ENCODE results near the gene PITRM1.

The PITRM1 gene

DNA sequence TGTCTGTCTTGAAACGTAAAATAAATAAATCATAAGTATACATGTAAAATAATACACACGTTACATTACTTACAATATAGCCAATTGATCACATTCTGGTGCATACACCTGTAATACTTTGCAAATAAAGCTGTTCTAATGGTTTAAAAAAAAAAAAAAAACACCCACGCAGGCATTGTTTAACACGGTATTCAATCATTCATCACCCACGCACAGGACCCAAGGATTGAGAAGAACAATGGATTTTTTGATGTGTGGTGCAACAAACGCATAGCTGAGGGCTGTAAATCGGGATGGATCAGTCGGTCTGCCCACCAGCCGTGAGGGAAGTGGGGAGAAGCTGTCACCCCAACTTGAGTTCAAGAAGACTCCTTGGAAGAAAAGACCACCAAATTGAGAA is 8.7 kb downstream of the PITRM1 start:
- DNase-seq = no peak

DNA sequence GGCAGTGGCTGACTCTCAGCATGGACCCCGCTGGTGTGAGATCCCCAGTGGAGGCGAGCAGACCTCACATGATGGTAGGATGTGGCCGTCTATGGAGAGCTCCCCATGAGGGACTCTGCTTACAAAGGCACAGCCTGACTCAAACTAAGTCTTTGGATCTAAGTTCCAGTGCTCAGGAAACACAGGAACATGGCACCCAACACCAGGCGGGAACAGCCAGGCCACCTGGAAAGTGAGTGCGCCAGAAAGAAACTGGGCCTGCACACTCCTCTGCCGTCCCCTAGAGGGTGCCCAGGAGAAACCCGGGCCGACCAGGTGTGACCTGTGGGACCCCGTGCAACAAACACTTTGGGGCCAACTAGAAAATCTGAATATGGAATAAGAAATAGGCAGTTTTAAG is 10.0 kb downstream of the PITRM1 start:
- no peak for DNase-seq

GRCh38 chr10:3159152-3159551 is 13.4 kb downstream of the PITRM1 start:
- DNase-seq = no peak

- DNase-seq = no peak
Observed at GRCh38 chr10:3154666-3155065, 17.9 kb downstream of the PITRM1 start.

DNA sequence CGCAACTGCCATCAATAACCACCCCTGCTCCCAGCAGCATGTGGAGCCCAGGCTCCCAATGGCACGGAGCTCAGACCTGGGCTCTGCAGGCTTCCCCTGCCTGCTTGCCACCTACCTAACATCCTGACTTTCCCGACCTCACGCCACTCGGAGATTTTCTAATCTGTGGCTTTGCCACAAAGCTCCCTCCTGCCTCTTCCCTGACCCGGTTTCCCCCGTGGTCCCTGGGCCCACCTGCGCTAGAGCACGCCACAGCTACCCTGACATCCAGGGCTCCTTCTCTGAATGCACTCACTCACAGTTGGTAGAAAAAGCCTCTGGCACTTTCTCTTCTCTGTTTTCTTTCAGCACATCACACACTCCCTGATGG is 20.0 kb downstream of the PITRM1 start:
- DNase-seq = no peak

- DNase-seq = no peak
Observed at GRCh38 chr10:3151889-3152565, 20.6 kb downstream of the PITRM1 start.

DNA sequence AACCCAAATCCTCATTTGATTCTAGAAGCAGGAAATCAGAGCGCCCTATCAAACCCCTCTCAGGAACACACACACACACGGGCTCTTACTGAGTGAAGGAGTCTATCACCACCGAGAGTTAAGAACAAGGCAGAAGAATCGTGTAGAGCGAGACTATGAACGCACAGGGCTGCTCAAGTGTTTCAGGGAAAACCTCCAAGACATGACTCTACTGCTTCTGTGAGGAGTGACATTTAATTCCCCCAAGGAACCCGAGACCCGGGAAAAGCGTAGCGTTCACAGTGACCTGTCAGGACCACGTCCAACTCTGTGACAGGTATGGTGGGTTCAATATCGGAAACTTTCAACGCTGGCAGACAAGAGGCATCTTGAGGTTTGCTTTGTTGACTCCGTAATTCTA is 21.6 kb downstream of the PITRM1 start:
- DNase-seq = no peak

DNA sequence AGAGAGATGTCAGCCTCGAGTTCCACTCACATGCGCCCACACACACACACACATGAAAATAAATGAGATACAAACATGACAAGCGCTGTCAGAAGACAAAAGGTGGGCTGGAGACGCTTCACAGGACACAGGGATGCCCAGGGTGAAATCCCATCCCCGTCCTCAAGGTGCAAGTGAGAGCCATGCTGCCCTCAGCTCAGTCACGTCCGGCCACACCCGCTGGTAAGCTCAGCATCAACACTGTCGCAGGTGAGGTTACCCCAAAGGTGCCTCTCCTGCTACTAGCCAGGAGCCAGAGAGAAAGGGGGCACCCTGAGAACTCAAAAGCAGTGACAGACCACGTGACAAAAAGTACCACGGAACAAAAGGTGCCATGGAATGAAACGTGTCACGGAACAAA is 22.2 kb downstream of the PITRM1 start:
- DNase-seq = no peak

GRCh38 chr10:3149918-3150317 is 22.7 kb downstream of the PITRM1 start:
- DNase-seq = no peak

DNA sequence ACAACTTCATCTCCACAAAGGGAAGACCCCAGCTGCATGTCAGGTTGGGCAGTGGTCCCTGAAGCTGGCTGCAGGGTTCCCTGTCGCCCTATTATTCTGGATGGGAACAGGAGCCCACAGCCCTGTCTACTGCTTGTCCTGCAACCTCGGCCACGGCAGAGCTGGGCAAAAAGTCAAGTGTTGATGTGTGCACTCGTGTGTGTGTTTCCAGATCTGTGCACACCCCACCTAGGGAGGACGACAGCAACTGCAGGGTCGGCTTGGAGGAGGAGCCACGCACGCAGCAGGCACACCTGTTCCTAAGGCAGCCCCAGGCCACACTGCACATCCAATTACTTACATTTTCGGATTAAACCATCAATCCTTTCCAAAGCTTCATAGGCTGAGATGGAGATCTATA is 23.6 kb downstream of the PITRM1 start:
- DNase-seq = no peak

DNA sequence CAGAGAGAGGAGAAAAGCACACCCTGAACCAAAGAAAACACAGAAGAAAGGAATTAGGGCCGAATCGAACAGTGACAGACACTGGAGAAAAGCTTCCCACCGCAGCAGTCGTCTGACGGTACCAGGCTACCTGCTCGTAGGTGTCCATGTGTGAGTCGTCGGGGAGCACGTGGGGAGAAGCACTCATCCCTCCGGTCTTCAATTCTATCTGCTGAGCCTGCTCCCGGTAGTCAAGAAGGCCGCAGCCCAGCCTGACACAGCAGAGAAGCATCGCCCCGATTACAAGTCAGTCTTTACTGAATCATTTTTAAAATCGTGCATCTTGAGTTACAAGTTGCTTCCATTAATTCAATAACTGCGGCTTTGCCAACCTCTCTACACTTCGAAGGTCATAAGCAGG is 24.5 kb downstream of the PITRM1 start:
- DNase-seq = no peak

- no peak for DNase-seq
Observed at GRCh38 chr10:3147117-3147820, 25.3 kb downstream of the PITRM1 start.

- no peak for DNase-seq
Observed at GRCh38 chr10:3146289-3146688, 26.3 kb downstream of the PITRM1 start.

DNA sequence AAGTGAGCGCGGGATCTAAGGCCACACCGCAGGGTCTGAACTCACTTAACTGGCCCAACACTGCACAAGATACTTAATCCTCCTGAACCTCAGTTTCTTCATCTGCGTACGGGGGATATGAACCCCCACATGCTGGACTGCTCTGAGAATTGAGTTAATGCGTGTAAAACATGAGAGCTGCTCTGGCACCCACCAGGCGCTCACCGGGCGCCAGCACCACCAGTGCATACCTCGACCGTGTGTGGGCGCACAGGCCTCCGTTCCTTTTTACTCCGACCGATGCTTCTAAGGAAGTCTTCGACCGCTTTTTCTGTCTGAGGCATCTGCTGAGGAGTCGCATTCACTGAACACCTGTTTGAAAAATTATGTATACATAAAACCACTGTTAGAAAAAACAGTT is 27.2 kb downstream of the PITRM1 start:
- DNase-seq = no peak

DNA sequence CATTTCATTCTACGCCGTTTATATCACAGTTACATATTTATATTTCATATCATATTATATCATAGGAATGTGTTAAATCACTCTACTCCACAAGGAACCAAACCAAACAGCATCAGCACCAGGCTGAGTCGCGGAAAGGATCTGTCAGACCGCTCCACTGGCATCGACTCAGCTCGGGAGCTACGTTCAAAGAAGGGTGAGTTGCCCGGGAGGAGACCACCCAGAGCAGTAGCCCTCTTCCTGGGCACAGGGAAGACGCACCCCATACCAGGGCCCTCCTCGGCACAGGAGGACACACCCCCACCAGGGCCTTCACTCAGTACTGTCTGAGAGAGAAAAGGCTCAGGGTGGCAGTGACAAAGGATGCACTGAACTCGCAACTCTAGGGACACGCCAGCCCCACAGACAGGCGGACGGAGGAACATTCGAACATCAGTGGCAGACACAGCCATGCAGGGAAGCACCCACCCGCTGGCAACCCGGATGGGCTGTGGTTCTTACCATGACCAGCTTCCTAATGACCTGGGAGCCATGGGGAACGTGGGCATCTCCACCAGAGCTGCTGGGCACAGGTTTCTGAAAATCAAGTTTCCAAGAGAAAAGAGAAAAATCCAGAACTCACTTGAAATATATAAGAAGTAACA is 28.7 kb downstream of the PITRM1 start:
- no peak for DNase-seq

GRCh38 chr10:3143366-3143765 is 29.2 kb downstream of the PITRM1 start:
- no peak for DNase-seq

DNA sequence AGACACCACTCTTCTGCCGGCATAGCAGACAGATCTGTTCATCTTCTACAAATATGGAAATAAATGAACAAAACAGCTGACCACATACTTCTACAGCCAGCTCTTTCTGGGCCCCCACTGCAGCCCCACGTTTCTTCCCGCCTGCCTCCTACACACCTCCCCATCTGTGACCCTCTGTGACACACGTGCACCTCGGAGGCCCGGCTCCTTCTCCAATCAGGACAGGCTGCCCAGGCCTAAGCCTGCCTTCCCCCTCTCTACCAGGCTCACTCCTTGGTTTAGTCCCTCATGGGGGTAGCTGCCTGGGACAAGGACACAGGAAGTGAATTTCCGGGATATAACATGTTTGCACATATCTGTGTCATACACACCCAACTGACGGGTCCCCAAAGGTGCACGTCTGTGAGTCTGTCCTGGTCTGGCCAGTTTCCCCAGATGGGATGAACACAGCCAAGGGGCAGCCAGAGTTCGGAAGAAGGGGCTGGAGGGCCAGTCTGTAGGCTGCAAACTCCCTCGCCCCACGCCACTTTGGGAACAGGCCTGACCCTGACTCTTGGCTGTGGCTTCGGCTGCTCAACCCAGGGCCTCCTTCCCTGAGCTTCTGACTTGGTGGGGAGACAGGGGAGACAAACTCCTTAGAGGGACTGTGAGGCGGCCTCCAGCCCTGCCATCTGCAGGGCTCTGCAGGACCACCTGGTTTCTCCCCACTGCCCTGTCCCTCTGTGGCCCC is 30.3 kb downstream of the PITRM1 start:
- DNase-seq = no peak

DNA sequence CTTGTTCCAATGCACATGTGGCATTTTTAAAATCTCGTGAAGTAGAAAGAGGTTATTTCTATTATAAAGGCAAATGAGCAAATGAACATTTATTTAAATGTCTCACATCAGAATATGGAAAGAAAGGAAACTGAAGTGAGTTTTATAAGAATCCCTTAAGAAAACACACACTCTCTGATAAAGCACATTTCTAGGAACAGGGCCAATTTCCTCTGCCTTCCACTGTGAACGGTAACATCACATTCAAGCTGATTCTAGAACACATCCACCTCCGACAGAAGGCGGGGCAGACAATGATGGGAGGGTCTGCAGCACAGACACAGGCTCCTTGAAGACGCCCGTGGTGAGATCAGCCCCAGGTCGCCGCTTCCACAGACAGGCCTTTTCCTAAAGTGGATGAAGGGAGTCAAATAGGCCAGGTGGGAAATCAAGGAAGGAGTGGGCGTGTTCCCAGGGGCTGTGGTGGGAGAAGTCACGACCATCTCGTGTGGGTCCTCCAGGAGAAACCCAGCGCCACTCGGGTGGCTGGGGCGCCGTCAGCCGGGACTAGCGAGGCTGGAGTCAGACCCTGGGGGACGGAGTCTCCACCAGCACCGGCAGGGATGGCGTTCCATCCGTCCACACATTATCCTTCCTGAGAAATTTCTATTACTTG is 31.1 kb downstream of the PITRM1 start:
- no peak for DNase-seq

- no peak for DNase-seq
Observed at GRCh38 chr10:3140280-3140679, 32.3 kb downstream of the PITRM1 start.

DNA sequence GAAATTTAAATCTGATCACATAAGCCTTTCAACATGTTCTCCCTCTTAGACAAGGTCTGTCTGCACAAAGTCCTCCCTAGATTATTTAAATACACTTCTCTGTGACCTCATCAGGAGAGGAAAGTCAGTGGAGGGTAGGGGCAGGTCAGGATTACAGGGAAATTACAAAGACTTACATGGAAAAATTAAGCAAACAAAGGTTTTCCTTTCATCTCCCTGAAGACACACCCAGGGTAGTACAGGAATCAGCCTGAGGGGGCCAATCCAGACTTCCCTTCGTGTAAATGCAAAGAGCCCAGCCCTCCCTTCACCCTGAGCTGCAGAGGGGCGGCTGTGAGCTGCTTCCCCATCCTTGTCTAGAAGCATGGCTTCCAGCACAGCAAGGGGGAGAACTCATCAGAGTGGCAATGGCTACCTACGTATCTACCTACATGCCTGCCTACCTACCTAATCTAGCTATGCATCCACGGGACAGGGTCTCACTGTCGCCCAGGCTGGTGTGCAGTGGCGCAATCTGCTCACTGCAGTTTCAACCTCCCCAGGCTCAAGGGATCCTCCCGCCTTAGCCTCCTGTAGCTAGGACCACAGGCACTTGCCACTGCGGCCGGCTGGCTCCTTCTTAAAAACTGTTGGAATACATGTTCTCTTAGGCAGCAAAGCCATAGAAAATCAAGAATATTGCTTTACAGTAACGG is 33.2 kb downstream of the PITRM1 start:
- DNase-seq = no peak

- DNase-seq = no peak
Observed at GRCh38 chr10:3137958-3138726, 34.4 kb downstream of the PITRM1 start.
